Measurements from ENCODE around the gene WWOX. TPM values are rescaled to one million over a fixed set of nuclear protein-coding genes. Genes with fewer than 3 reads are reported as not detected.

The WWOX gene
- total and polyA plus RNA-seq, 2 experiments from 2014 or later = 17.0 to 39.8 TPM

DNA sequence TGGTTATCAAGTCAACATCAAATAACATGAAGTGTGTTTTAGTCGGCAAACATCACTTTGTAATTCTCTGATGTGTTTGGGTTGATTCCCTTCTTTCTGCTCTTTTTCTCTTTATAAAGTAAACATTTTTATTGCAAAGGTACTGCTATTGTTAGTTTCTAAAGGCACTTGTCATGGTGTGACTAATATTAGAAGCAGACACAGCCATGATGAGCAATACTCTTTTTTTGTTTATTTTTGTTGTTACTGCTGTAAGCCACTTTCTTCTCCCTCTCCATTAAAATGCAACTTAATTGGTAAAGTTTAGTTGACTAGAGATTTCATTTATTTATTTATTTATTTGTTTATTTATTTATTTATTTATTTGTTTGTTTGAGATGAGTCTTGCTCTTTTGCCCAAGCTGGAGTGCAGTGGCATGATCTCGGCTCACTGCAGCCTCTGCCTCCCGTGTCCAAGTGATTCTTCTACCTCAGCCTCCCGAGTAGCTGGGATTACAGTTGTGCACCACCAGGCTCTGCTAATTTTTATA lies 424.7 kb downstream of the WWOX start:
- DNase-seq (ENCODE audit: low spot score) = no peak
- no peaks in the 10 kb centered on the region for H3K79me2 ChIP-seq
- H3K9me3 ChIP-seq (ENCODE audit: low read depth) = no peaks in the 10 kb centered on the region
- no peaks in the 10 kb centered on the region for H3K36me3 ChIP-seq (replicated peaks; ENCODE audit: insufficient read depth, low read depth)
- H3K9me2 ChIP-seq (replicated peaks; ENCODE audit: insufficient read depth) = no peaks in the 10 kb centered on the region
- no peak overlapping the region for H3K4me2 ChIP-seq
- H3K4me1 ChIP-seq (ENCODE audit: insufficient read depth) = peaks cover 6% of the 10 kb centered on the region
- H3K4me3 ChIP-seq = no peak overlapping the region
- WGBS (ENCODE audit: low lambda C conversion rate, missing lambda C conversion rate) = 89% methylated on average over 4 of the region's 4 CpGs
- TF ChIP-seq, protein P1, sequence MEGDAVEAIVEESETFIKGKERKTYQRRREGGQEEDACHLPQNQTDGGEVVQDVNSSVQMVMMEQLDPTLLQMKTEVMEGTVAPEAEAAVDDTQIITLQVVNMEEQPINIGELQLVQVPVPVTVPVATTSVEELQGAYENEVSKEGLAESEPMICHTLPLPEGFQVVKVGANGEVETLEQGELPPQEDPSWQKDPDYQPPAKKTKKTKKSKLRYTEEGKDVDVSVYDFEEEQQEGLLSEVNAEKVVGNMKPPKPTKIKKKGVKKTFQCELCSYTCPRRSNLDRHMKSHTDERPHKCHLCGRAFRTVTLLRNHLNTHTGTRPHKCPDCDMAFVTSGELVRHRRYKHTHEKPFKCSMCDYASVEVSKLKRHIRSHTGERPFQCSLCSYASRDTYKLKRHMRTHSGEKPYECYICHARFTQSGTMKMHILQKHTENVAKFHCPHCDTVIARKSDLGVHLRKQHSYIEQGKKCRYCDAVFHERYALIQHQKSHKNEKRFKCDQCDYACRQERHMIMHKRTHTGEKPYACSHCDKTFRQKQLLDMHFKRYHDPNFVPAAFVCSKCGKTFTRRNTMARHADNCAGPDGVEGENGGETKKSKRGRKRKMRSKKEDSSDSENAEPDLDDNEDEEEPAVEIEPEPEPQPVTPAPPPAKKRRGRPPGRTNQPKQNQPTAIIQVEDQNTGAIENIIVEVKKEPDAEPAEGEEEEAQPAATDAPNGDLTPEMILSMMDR (IDR thresholded peaks at IDR 0.05; ENCODE audit: poor library complexity) = no peak
- no peak for TF ChIP-seq EZH2phosphoT487 (IDR thresholded peaks at IDR 0.05; ENCODE audit: low read depth, severe bottlenecking, unreplicated experiment)
- no peak for TF ChIP-seq EZH2 (IDR thresholded peaks at IDR 0.05; ENCODE audit: borderline replicate concordance)
- H4K20me1 ChIP-seq (ENCODE audit: insufficient read depth, poor library complexity, severe bottlenecking) = no peaks in the 10 kb centered on the region
- H3K27me3 ChIP-seq = no peaks in the 10 kb centered on the region
- H2AFZ ChIP-seq = no peak overlapping the region
- H3K27ac ChIP-seq = no peak overlapping the region

DNA sequence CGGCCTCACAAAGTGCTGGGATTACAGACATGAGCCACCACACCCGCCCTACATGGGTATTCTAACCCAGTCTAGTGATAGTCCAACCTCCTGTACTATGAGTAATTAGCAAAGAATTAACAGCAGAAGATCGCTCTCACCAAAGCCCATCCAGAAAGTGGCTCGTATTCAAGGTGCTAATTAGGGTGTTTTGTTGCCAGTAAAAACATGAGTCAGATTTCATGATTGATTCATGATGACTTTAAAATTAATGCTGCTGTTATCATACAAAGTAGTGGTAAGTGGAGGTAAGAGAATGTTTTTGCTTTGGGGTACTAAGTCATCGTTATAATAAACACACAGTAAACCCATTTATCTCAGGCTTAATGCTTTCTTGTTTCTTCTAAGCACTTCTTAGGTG lies 428.8 kb downstream of the WWOX start:
- H3K27me3 ChIP-seq = no peaks in the 10 kb centered on the region
- no peak overlapping the region for H3K27ac ChIP-seq
- H3K79me2 ChIP-seq = no peaks in the 10 kb centered on the region
- no peak overlapping the region for H2AFZ ChIP-seq
- no peak for TF ChIP-seq EZH2 (IDR thresholded peaks at IDR 0.05; ENCODE audit: borderline replicate concordance)
- no peak for TF ChIP-seq EZH2phosphoT487 (IDR thresholded peaks at IDR 0.05; ENCODE audit: low read depth, severe bottlenecking, unreplicated experiment)
- TF ChIP-seq, protein P1 (IDR thresholded peaks at IDR 0.05; ENCODE audit: poor library complexity) = no peak
- no peak overlapping the region for H3K4me3 ChIP-seq
- peaks cover 6% of the 10 kb centered on the region for H3K4me1 ChIP-seq (ENCODE audit: insufficient read depth)
- no peak overlapping the region for H3K4me2 ChIP-seq
- H3K36me3 ChIP-seq (replicated peaks; ENCODE audit: insufficient read depth, low read depth) = no peaks in the 10 kb centered on the region
- WGBS (ENCODE audit: low lambda C conversion rate, missing lambda C conversion rate) = 82% methylated on average over 5 of the region's 5 CpGs
- no peaks in the 10 kb centered on the region for H4K20me1 ChIP-seq (ENCODE audit: insufficient read depth, poor library complexity, severe bottlenecking)
- no peak for DNase-seq (ENCODE audit: low spot score)
- H3K9me2 ChIP-seq (replicated peaks; ENCODE audit: insufficient read depth) = no peaks in the 10 kb centered on the region
- no peaks in the 10 kb centered on the region for H3K9me3 ChIP-seq (ENCODE audit: low read depth)

DNA sequence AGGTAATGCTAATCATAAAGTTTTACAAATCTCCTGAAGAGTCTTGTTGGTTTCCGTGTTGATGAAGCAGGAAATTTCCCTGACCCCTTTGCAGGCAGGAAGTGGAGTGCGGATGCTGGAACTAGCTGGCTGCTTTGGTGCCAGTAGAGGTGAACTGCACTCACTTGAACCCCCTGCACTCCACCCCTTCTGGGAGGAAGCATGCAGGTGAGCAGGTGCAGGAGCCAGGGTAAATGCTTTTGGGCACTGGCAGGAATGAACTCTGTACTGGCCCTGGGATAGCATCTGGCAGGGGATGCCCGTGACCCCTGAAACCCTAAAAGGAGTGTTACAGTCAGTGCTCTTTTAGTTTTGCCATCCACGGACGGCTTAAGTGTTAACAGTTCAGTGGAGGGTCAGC lies 430.4 kb downstream of the WWOX start:
- H3K9me3 ChIP-seq (ENCODE audit: low read depth) = no peaks in the 10 kb centered on the region
- WGBS (ENCODE audit: low lambda C conversion rate, missing lambda C conversion rate) = 80% methylated on average over 5 of the region's 5 CpGs

More for the DNA sequence above, 430.4 kb downstream of the WWOX start:
- Histone ChIP-seq H3K27ac (no peak overlapping the region), H3K36me3 (replicated peaks; ENCODE audit: insufficient read depth, low read depth) (no peaks in the 10 kb centered on the region), H3K4me2 (no peak overlapping the region), H3K79me2 (no peaks in the 10 kb centered on the region), H3K4me1 (ENCODE audit: insufficient read depth) (no peaks in the 10 kb centered on the region), H3K9me2 (replicated peaks; ENCODE audit: insufficient read depth) (no peaks in the 10 kb centered on the region), H2AFZ (no peak overlapping the region), H3K27me3 (no peaks in the 10 kb centered on the region), H3K4me3 (no peak overlapping the region), H4K20me1 (ENCODE audit: insufficient read depth, poor library complexity, severe bottlenecking) (no peaks in the 10 kb centered on the region)
- no peak for TF ChIP-seq EZH2 (IDR thresholded peaks at IDR 0.05; ENCODE audit: borderline replicate concordance)
- no peak for TF ChIP-seq EZH2phosphoT487 (IDR thresholded peaks at IDR 0.05; ENCODE audit: low read depth, severe bottlenecking, unreplicated experiment)
- TF ChIP-seq, protein P1 (IDR thresholded peaks at IDR 0.05; ENCODE audit: poor library complexity) = no peak
- no peak for DNase-seq (ENCODE audit: low spot score)

All from hepatocyte (in vitro differentiated cells).